ENCODE data around the gene LAMC2. TPM values are rescaled to one million over a fixed set of nuclear protein-coding genes. Genes with fewer than 3 reads are reported as not detected.

The LAMC2 gene
- total and polyA plus RNA-seq, 2 of the 13 experiments (the other 11 are each of a cell fraction or from before 2014, with no cell fraction given), result 0.03 TPM; not detected in 1

DNA sequence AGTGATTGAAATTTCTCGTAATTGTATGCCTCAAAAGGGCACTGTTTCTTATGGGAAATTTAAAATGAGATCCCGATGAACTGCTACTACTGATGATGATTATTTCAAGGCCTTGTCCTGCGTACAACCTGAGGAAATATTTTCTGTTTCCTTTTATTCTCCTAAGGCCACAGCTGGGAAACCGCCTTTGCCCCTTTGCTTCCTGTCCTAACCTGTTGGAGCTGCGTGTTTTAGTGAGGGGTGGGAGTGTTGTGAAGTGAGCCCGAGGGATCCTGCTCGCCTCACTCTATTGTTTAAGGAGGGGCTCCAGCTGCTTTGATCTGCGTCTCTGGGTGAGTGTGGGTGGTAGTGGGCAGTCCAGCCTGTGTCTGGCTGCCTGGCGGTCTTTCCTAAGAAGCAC lies 14.4 kb downstream of the LAMC2 start:
- POLR2A ChIA-PET, result no interaction called here
- peaks cover 1 to 7% of the 10 kb centered on the region in 2 experiments; a peak in 2 of 5 replicates for H3K27me3 ChIP-seq (ENCODE audit: control insufficient read depth in 1 of 2, insufficient read depth in 2 of 2, low read length in 2 of 2)
- H3K4me2 ChIP-seq (ENCODE audit: low read depth, low read length), result no peak overlapping the region
- H4K20me1 ChIP-seq (ENCODE audit: insufficient read depth, low read length), result no peaks in the 10 kb centered on the region
- ATAC-seq (no peak), DNase-seq (ENCODE audit: low spot score) (no peak), FAIRE-seq (no peak)
- intact Hi-C loops (cut with micrococcal nuclease; ENCODE audit: unreplicated experiment) (no loop called here), in situ Hi-C loops (cut with HindIII; ENCODE audit: extremely low pct_ligation_motif_present, low pct_unique_long_range_greater_than_20kb) (no loop called here)
- BruUV-seq (replicated peaks), result no TSS peak
- WGBS (ENCODE audit: low lambda C conversion rate), result 28% methylated on average over 7 of the region's 9 CpGs
- H3K36me3 ChIP-seq (replicated peaks in 1 of 2; ENCODE audit: control insufficient read depth in 1 of 2, insufficient read depth in 2 of 2, low read length in 2 of 2), result no peaks in the 10 kb centered on the region
- no peaks in the 10 kb centered on the region for H3K79me2 ChIP-seq (ENCODE audit: insufficient read depth, low read length)
- H2AFZ ChIP-seq (ENCODE audit: low read length), result no peak overlapping the region
- no peak overlapping the region for H3K4me3 ChIP-seq (replicated peaks in 1 of 3; ENCODE audit: insufficient read depth in 1 of 3, low read depth in 2 of 3, low read length in 3 of 3)
- H3K4me1 ChIP-seq (ENCODE audit: insufficient read depth, low read length), result no peaks in the 10 kb centered on the region
- H3K27ac ChIP-seq (ENCODE audit: extremely low read length, insufficient read depth, low read length), result no peak overlapping the region
- no peaks in the 10 kb centered on the region for H3K9me3 ChIP-seq (ENCODE audit: low read length)
- no peak for TF ChIP-seq TEAD2 (CRISPR knock-in tag; IDR thresholded peaks at IDR 0.05)
- TF ChIP-seq GABPB1 (CRISPR knock-in tag; IDR thresholded peaks at IDR 0.05), result no peak
- no peak for TF ChIP-seq ZNF33A (CRISPR knock-in tag; IDR thresholded peaks at IDR 0.05; ENCODE audit: borderline replicate concordance)
- TF ChIP-seq, protein P1, sequence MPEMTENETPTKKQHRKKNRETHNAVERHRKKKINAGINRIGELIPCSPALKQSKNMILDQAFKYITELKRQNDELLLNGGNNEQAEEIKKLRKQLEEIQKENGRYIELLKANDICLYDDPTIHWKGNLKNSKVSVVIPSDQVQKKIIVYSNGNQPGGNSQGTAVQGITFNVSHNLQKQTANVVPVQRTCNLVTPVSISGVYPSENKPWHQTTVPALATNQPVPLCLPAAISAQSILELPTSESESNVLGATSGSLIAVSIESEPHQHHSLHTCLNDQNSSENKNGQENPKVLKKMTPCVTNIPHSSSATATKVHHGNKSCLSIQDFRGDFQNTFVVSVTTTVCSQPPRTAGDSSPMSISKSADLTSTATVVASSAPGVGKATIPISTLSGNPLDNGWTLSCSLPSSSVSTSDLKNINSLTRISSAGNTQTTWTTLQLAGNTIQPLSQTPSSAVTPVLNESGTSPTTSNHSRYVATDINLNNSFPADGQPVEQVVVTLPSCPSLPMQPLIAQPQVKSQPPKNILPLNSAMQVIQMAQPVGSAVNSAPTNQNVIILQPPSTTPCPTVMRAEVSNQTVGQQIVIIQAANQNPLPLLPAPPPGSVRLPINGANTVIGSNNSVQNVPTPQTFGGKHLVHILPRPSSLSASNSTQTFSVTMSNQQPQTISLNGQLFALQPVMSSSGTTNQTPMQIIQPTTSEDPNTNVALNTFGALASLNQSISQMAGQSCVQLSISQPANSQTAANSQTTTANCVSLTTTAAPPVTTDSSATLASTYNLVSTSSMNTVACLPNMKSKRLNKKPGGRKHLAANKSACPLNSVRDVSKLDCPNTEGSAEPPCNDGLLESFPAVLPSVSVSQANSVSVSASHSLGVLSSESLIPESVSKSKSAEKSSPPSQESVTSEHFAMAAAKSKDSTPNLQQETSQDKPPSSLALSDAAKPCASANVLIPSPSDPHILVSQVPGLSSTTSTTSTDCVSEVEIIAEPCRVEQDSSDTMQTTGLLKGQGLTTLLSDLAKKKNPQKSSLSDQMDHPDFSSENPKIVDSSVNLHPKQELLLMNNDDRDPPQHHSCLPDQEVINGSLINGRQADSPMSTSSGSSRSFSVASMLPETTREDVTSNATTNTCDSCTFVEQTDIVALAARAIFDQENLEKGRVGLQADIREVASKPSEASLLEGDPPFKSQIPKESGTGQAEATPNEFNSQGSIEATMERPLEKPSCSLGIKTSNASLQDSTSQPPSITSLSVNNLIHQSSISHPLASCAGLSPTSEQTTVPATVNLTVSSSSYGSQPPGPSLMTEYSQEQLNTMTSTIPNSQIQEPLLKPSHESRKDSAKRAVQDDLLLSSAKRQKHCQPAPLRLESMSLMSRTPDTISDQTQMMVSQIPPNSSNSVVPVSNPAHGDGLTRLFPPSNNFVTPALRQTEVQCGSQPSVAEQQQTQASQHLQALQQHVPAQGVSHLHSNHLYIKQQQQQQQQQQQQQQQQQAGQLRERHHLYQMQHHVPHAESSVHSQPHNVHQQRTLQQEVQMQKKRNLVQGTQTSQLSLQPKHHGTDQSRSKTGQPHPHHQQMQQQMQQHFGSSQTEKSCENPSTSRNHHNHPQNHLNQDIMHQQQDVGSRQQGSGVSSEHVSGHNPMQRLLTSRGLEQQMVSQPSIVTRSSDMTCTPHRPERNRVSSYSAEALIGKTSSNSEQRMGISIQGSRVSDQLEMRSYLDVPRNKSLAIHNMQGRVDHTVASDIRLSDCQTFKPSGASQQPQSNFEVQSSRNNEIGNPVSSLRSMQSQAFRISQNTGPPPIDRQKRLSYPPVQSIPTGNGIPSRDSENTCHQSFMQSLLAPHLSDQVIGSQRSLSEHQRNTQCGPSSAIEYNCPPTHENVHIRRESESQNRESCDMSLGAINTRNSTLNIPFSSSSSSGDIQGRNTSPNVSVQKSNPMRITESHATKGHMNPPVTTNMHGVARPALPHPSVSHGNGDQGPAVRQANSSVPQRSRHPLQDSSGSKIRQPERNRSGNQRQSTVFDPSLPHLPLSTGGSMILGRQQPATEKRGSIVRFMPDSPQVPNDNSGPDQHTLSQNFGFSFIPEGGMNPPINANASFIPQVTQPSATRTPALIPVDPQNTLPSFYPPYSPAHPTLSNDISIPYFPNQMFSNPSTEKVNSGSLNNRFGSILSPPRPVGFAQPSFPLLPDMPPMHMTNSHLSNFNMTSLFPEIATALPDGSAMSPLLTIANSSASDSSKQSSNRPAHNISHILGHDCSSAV (CRISPR knock-in tag; IDR thresholded peaks at IDR 0.05; ENCODE audit: borderline replicate concordance), result no peak
- TF ChIP-seq KAT8 (CRISPR knock-in tag; IDR thresholded peaks at IDR 0.05), result no peak
- TF ChIP-seq ZNF460 (CRISPR knock-in tag; IDR thresholded peaks at IDR 0.05; ENCODE audit: borderline replicate concordance), result no peak
- no peak for TF ChIP-seq ASH2L (IDR thresholded peaks at IDR 0.05; ENCODE audit: insufficient read length, low read depth, low read length)
- TF ChIP-seq ZNF616 (CRISPR knock-in tag; IDR thresholded peaks at IDR 0.05; ENCODE audit: low read depth), result no peak
- H3K9ac ChIP-seq (ENCODE audit: insufficient read depth, low read depth, low read length), result no peak overlapping the region
- CTCF ChIA-PET (ENCODE audit: low intra/inter-chr PET ratio, low total read pairs), result no interaction called here
